WTC11 (cell line): Measurements from ENCODE around the gene PAPLN. TPM values are rescaled to one million over a fixed set of nuclear protein-coding genes. Genes with fewer than 3 reads are reported as not detected.

ENCODE experiments used
- ATAC-seq: fragments of 200-7000 bp; cut with Tn5 transposase; 2 replicates; pipeline ENCODE4 v1.10.0; 2021; ENCODE audit warnings: mild to moderate bottlenecking, moderate library complexity
- CTCF ChIA-PET: fragments of 300-600 bp; sonication (Branson Sonifier 250); formaldehyde crosslinking; loops from one replicate; lab custom pipeline; 2021; ENCODE audit warnings: antibody characterized with exemption; lab: Charles Lee
- POLR2A ChIA-PET: fragments of 350-600 bp; sonication (Branson Sonifier 250); formaldehyde crosslinking; loops from one replicate; lab custom pipeline; 2021; ENCODE audit warnings: antibody characterized with exemption; lab: Charles Lee
- DNase-seq: peaks from one replicate; pipeline ENCODE4 v3.0.0; 2021; ENCODE audit warnings: low spot score
- H3K27ac Mint-ChIP-seq: 2 replicates; pipeline ENCODE4 v1.8.0; 2021; ENCODE audit warnings: mixed read lengths
- H3K27me3 Mint-ChIP-seq: 2 replicates; pipeline ENCODE4 v1.8.0; 2021; ENCODE audit warnings: low read depth, mild to moderate bottlenecking, moderate library complexity, mixed read lengths
- H3K36me3 Mint-ChIP-seq: 2 replicates; pipeline ENCODE4 v1.8.0; 2021; ENCODE audit warnings: mixed read lengths
- H3K4me1 Mint-ChIP-seq: 2 replicates; pipeline ENCODE4 v1.8.0; 2022; ENCODE audit warnings: mixed read lengths
- H3K4me3 Mint-ChIP-seq: 2 replicates; pipeline ENCODE4 v1.8.0; 2021; ENCODE audit warnings: mild to moderate bottlenecking, moderate library complexity, mixed read lengths
- H3K9me3 Mint-ChIP-seq: 2 replicates; pipeline ENCODE4 v1.8.0; 2021; ENCODE audit warnings: mixed read lengths
- ARID4B ChIP-seq: sonication (generic); formaldehyde crosslinking; IDR thresholded peaks from 2 replicates; pipeline ENCODE4 v1.8.0; 2023; ENCODE audit warnings: missing genetic modification reagents, mild to moderate bottlenecking, borderline replicate concordance
- E2F1 ChIP-seq: sonication (generic); formaldehyde crosslinking; IDR thresholded peaks from 2 replicates; pipeline ENCODE4 v1.8.0; 2022; ENCODE audit warnings: mild to moderate bottlenecking, missing genetic modification reagents
- MXD4 ChIP-seq: fragments of 250-450 bp; sonication (Bioruptor Pico); IDR thresholded peaks from 2 replicates; pipeline ENCODE4 v1.8.0; 2021; ENCODE audit warnings: mild to moderate bottlenecking, moderate library complexity, borderline replicate concordance
- NFATC4 ChIP-seq: fragments of 250-450 bp; sonication (Bioruptor Pico); IDR thresholded peaks from 2 replicates; pipeline ENCODE4 v1.9.0; 2021; ENCODE audit warnings: mild to moderate bottlenecking
- NFYB ChIP-seq: sonication (generic); formaldehyde crosslinking; conservative IDR thresholded peaks from 2 replicates; pipeline ENCODE4 v1.8.0; 2022; ENCODE audit warnings: low read depth, missing genetic modification reagents
- PRDM15 ChIP-seq: sonication (generic); formaldehyde crosslinking; IDR thresholded peaks from 2 replicates; pipeline ENCODE4 v1.8.0; 2022; ENCODE audit warnings: missing genetic modification reagents
- ZNF138 ChIP-seq: sonication (generic); formaldehyde crosslinking; conservative IDR thresholded peaks from 2 replicates; pipeline ENCODE4 v1.8.1; 2022; ENCODE audit warnings: mild to moderate bottlenecking, moderate library complexity, missing genetic modification reagents
- ZNF219 ChIP-seq: sonication (generic); formaldehyde crosslinking; IDR thresholded peaks from 2 replicates; pipeline ENCODE4 v1.8.0; 2023; ENCODE audit warnings: missing genetic modification reagents, mild to moderate bottlenecking, borderline replicate concordance
- ZNF317 ChIP-seq: sonication (generic); formaldehyde crosslinking; IDR thresholded peaks from 2 replicates; pipeline ENCODE4 v1.8.1; 2023; ENCODE audit warnings: low read depth, mild to moderate bottlenecking, moderate library complexity, missing genetic modification reagents, borderline replicate concordance
- ZNF416 ChIP-seq: fragments of 250-450 bp; sonication (Bioruptor Pico); IDR thresholded peaks from 2 replicates; pipeline ENCODE4 v1.9.0; 2021; ENCODE audit warnings: mild to moderate bottlenecking, inconsistent platforms
- ZNF423 ChIP-seq: fragments of 250-450 bp; sonication (Bioruptor Pico); IDR thresholded peaks from 2 replicates; pipeline ENCODE4 v2.1.2; 2022; ENCODE audit warnings: mild to moderate bottlenecking, moderate library complexity
- total RNA-seq: library from RNA; stranded (reverse); gene quantifications from 3 replicates; pipeline ENCODE4 v1.2.3, GENCODE V29; 2021
- TF ChIP-seq, protein P1 (sequence below): sonication (generic); formaldehyde crosslinking; IDR thresholded peaks from 2 replicates; pipeline ENCODE4 v1.8.1; 2023; ENCODE audit warnings: mild to moderate bottlenecking, missing genetic modification reagents, borderline replicate concordance

PAPLN gene
- total RNA-seq, 1 experiment from 2014 or later = 9.3 TPM

GRCh38 chr14:73262427-73263183 lies 25.3 kb downstream of the PAPLN start:
- TF ChIP-seq ZNF138 (CRISPR knock-in tag) = no peak
- TF ChIP-seq ZNF423 (CRISPR knock-in tag) = no peak
- TF ChIP-seq ZNF416 (CRISPR knock-in tag) = no peak
- TF ChIP-seq ZNF317 = no peak
- TF ChIP-seq, protein P1, sequence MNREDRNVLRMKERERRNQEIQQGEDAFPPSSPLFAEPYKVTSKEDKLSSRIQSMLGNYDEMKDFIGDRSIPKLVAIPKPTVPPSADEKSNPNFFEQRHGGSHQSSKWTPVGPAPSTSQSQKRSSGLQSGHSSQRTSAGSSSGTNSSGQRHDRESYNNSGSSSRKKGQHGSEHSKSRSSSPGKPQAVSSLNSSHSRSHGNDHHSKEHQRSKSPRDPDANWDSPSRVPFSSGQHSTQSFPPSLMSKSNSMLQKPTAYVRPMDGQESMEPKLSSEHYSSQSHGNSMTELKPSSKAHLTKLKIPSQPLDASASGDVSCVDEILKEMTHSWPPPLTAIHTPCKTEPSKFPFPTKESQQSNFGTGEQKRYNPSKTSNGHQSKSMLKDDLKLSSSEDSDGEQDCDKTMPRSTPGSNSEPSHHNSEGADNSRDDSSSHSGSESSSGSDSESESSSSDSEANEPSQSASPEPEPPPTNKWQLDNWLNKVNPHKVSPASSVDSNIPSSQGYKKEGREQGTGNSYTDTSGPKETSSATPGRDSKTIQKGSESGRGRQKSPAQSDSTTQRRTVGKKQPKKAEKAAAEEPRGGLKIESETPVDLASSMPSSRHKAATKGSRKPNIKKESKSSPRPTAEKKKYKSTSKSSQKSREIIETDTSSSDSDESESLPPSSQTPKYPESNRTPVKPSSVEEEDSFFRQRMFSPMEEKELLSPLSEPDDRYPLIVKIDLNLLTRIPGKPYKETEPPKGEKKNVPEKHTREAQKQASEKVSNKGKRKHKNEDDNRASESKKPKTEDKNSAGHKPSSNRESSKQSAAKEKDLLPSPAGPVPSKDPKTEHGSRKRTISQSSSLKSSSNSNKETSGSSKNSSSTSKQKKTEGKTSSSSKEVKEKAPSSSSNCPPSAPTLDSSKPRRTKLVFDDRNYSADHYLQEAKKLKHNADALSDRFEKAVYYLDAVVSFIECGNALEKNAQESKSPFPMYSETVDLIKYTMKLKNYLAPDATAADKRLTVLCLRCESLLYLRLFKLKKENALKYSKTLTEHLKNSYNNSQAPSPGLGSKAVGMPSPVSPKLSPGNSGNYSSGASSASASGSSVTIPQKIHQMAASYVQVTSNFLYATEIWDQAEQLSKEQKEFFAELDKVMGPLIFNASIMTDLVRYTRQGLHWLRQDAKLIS (CRISPR knock-in tag) = no peak
- no peak for TF ChIP-seq NFYB (CRISPR knock-in tag)
- no peak for TF ChIP-seq ZNF219
- TF ChIP-seq PRDM15 (CRISPR knock-in tag) = no peak
- TF ChIP-seq ARID4B (CRISPR knock-in tag) = no peak
- Mint-ChIP-seq H3K4me1 (no peaks in the 10 kb centered on the region; the same call in 1 of the 2 replicates), H3K4me3 (no peak overlapping the region), H3K36me3 (no peaks in the 10 kb centered on the region), H3K9me3 (no peaks in the 10 kb centered on the region), H3K27me3 (no peaks in the 10 kb centered on the region), H3K27ac (no peak overlapping the region)
- ATAC-seq = no peak
- CTCF ChIA-PET = interaction anchor here (0.8 to 1.8 kb wide), 4 partner anchors 27 to 90 kb away, joined by 3 to 8 read pairs (median 4); no protein-coding TSS in a partner anchor
- no peak for DNase-seq
- POLR2A ChIA-PET = interaction anchor here (0.6 kb wide), 1 partner anchor 90 kb away, joined by 3 read pairs; no protein-coding TSS in a partner anchor

- Mint-ChIP-seq H3K27me3 (no peaks in the 10 kb centered on the region), H3K27ac (no peak overlapping the region), H3K9me3 (no peaks in the 10 kb centered on the region), H3K4me3 (no peak overlapping the region), H3K4me1 (no peaks in the 10 kb centered on the region; the same call in 1 of the 2 replicates), H3K36me3 (no peaks in the 10 kb centered on the region)
- ChIA-PET POLR2A (no interaction called here), CTCF (interaction anchor here (1.3 to 1.8 kb wide), 2 partner anchors 32 kb away, joined by 5 to 8 read pairs; no protein-coding TSS in a partner anchor)
- DNase-seq (no peak), ATAC-seq (no peak)
- TF ChIP-seq MXD4 (CRISPR knock-in tag) (no peak), E2F1 (no peak), NFATC4 (CRISPR knock-in tag) (no peak)
Measured at GRCh38 chr14:73263606-73264005, 26.3 kb downstream of the PAPLN start.
